Caki2 (cell line): Measurements from ENCODE around the gene IVNS1ABP. TPM values are rescaled to one million over a fixed set of nuclear protein-coding genes. Genes with fewer than 3 reads are reported as not detected.
"Not testable (repeated sequence)": the region's sequence is repeated elsewhere in the genome, so short reads cannot be mapped to it uniquely, and the experiment has no call there.

Experiments
- DNase-seq: peaks from one replicate; pipeline ENCODE4 v3.0.0-alpha.2; 2015; ENCODE audit warnings: low read depth
- in situ Hi-C: cut with HindIII; loops from 2 replicates; pipeline ENCODE4 v1.10.0; 2016; ENCODE audit warnings: low sequenced_read_pairs, low pct_unique_long_range_greater_than_20kb, mixed read lengths
- total RNA-seq: library from RNA; depleted of rRNA; stranded (reverse); fragments of >200 nt; shearing (Covaris generic); gene quantifications from 2 replicates; pipeline ENCODE4 v1.2.3, GENCODE V29; 2014; ENCODE audit warnings: low replicate concordance; rRNA removed

The IVNS1ABP gene
- total RNA-seq, 1 experiment from 2014 or later = 96.4 TPM

GRCh38 chr1:185267701-185268100, 49.3 kb downstream of the IVNS1ABP start:
- DNase-seq = no peak
- in situ Hi-C loops = no loop called here

GRCh38 chr1:185267301-185267700, 49.7 kb downstream of the IVNS1ABP start:
- in situ Hi-C loops = no loop called here
- no peak for DNase-seq

- in situ Hi-C loops = no loop called here
- DNase-seq = no peak
These were observed 51.7 kb downstream of the IVNS1ABP start for GRCh38 chr1:185265314-185265713.

- in situ Hi-C loops = no loop called here
- no peak for DNase-seq
These were observed 53.3 kb downstream of the IVNS1ABP start for GRCh38 chr1:185263780-185264179.

GRCh38 chr1:185263292-185263691, 53.8 kb downstream of the IVNS1ABP start:
- no peak for DNase-seq
- in situ Hi-C loops = no loop called here

GRCh38 chr1:185262151-185262550, 54.9 kb downstream of the IVNS1ABP start:
- in situ Hi-C loops = no loop called here
- no peak for DNase-seq

GRCh38 chr1:185260611-185261010, 56.4 kb downstream of the IVNS1ABP start:
- in situ Hi-C loops = no loop called here
- DNase-seq = no peak

- no peak for DNase-seq
- in situ Hi-C loops = no loop called here
These were observed 58.4 kb downstream of the IVNS1ABP start for GRCh38 chr1:185258676-185259075.

- DNase-seq = no peak
- in situ Hi-C loops = no loop called here
These were observed 59.2 kb downstream of the IVNS1ABP start for GRCh38 chr1:185257950-185258208.

GRCh38 chr1:185257116-185257949, 59.7 kb downstream of the IVNS1ABP start:
- in situ Hi-C loops = not testable (repeated sequence)
- peak; percentile 61 for DNase-seq

GRCh38 chr1:185255595-185255994, 61.4 kb downstream of the IVNS1ABP start:
- in situ Hi-C loops, DNase-seq: not testable (repeated sequence)

- DNase-seq, in situ Hi-C loops: not testable (repeated sequence)
These were observed 64.6 kb downstream of the IVNS1ABP start for GRCh38 chr1:185252404-185252803.

- in situ Hi-C loops = not testable (repeated sequence)
These were observed 65.1 kb downstream of the IVNS1ABP start for GRCh38 chr1:185251928-185252327.

GRCh38 chr1:185250063-185250462, 67.0 kb downstream of the IVNS1ABP start:
- in situ Hi-C loops = no loop called here
- no peak for DNase-seq

More at GRCh38 chr1:185251928-185252327, 65.1 kb downstream of the IVNS1ABP start:
- DNase-seq = not testable (repeated sequence)

- in situ Hi-C loops = no loop called here
- DNase-seq = no peak
These were observed 67.5 kb downstream of the IVNS1ABP start for GRCh38 chr1:185249563-185249962.

Other genes with a start within 250 kb of the IVNS1ABP start
- 15.1 and 26.3 TPM in 2 replicates for gene TRMT1L, start 160.3 kb downstream of the IVNS1ABP start, total RNA-seq
- gene SWT1, start 160.1 kb downstream of the IVNS1ABP start, total RNA-seq = 0.75 and 2.3 TPM in 2 replicates